HPDE6-E6E7 (cell line): ENCODE measurements around the gene DYNC2H1.

Experiments used
- DNase-seq: peaks from one replicate; pipeline ENCODE4 v3.0.0; 2011; ENCODE audit warnings: missing footprints; ENCODE audit errors: extremely low spot score

Gene DYNC2H1, protein sequence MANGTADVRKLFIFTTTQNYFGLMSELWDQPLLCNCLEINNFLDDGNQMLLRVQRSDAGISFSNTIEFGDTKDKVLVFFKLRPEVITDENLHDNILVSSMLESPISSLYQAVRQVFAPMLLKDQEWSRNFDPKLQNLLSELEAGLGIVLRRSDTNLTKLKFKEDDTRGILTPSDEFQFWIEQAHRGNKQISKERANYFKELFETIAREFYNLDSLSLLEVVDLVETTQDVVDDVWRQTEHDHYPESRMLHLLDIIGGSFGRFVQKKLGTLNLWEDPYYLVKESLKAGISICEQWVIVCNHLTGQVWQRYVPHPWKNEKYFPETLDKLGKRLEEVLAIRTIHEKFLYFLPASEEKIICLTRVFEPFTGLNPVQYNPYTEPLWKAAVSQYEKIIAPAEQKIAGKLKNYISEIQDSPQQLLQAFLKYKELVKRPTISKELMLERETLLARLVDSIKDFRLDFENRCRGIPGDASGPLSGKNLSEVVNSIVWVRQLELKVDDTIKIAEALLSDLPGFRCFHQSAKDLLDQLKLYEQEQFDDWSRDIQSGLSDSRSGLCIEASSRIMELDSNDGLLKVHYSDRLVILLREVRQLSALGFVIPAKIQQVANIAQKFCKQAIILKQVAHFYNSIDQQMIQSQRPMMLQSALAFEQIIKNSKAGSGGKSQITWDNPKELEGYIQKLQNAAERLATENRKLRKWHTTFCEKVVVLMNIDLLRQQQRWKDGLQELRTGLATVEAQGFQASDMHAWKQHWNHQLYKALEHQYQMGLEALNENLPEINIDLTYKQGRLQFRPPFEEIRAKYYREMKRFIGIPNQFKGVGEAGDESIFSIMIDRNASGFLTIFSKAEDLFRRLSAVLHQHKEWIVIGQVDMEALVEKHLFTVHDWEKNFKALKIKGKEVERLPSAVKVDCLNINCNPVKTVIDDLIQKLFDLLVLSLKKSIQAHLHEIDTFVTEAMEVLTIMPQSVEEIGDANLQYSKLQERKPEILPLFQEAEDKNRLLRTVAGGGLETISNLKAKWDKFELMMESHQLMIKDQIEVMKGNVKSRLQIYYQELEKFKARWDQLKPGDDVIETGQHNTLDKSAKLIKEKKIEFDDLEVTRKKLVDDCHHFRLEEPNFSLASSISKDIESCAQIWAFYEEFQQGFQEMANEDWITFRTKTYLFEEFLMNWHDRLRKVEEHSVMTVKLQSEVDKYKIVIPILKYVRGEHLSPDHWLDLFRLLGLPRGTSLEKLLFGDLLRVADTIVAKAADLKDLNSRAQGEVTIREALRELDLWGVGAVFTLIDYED (N-terminal part only)

DNA sequence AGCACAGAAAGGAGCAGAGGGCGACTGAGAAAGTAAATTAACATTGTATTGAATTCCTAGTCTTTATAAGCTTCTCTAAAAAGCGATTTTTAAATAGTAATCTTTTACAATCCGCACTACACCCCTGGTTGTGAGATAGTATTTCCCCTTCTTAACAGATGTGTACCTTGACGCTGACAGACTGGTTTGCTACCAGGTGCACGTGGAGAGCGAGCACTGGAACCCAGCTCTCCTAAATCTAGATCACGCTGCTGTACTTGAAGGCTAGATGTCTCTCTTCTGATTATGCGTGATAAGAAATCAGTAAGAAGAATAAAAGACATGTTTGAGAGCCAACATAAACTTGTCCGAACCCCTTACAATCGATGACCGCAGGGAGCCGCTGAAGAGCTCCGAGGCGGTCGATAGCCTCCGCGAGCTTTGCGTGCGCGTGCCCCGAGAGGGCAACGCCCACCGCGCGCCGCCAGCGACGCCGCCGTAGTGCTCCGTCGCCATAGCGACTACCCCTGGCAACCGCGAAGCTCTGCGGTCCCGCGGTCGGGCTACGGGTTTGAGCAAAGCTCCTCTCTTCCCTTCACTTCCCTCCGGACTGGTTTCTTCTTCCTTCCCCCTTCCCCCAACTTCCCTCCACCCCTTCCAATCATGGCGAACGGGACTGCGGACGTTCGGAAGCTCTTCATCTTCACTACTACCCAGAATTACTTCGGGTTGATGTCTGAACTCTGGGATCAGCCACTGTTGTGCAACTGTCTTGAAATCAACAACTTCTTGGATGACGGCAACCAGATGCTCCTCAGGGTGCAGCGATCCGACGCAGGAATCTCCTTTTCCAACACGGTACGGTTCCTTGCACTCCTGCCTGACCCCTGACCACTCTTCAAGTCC, at the start of gene DYNC2H1:
TSS of gene DYNC2H1 (plus strand) at position 494 of the 885 bp plus-strand sequence. CDS start at position 643, 149 bp downstream.
- peak; percentile 95 for DNase-seq

DNA sequence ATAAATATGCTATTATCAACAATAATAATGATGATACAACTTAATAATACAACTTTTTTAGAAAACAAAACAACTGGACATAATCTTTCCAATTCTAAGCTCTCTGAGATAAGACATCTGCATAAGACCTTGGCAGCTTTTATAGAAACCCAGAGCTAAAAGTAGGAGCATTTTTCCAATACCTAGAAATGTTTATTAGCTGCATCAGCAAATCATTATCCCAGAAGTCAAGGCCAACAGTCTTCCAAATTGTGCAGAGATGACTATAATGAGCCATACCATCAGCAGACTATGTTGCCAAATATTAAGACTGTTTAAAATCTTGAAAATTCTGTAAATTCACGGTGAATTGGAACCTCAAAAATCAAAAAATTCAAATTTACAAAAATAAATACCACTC, 47.6 kb upstream of the DYNC2H1 start:
- no peak for DNase-seq

- DNase-seq: no peak
Observed at GRCh38 chr11:103067118-103067517, 42.1 kb upstream of the DYNC2H1 start.

DNA sequence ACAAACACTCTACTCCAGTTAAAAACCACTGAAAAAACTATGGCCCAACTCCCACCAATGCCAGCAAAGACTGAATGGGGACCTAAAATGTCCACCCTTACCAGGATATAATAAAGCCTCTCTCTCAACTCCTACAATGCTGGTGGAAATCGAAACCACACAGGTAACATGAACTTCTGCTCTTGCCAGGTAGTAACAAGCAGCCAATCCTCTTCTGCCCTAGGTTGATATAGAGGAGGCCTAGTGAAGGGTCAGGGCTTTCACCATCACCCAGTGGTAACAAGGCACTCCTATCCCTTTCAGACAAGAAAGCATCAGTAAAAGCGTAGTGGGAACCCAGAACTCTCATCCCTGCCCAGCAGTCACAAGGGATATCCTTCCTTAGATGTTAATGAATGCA, 39.9 kb upstream of the DYNC2H1 start:
- no peak for DNase-seq

DNA sequence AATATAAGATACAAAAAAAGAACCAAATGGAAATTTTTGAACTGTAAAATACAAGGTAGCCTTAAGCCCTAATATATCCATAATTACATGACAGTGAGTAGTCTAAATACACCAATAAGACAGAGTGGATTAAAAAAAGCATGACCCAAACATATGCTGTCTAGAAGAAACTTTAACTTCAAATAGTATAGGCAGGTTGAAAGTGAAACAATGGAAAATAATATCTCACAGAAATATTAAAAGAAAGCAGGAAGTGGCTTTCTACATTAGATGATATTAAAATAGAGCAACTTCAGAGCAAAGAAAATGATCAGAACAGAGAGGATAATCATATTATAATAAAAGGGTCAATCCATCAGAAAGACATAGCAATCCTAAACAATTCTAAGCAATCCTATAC, 39.1 kb upstream of the DYNC2H1 start:
- DNase-seq: no peak

- no peak for DNase-seq
Observed at GRCh38 chr11:103071008-103071407, 38.2 kb upstream of the DYNC2H1 start.

- no peak for DNase-seq
Observed at GRCh38 chr11:103076361-103076760, 32.9 kb upstream of the DYNC2H1 start.

DNA sequence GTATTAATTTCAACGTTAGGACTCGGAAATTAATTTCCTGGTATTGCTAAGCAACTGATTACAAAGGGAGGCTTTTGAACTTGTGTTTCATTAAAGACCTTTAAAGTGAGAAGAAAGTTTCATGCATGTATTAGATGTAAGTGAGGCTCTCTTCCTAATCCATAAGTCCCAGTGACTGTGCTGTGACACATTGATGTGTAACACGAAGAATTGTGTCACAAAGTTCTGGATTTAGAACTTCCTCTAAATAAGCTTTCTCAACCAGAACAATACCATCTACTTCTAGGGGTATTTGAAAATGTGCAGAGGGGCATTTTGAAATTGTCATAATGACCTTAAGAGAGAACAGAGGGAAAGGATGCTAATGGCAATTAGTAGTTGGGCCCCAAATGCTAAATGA, 31.7 kb upstream of the DYNC2H1 start:
- no peak for DNase-seq

GRCh38 chr11:103078710-103079109, 30.5 kb upstream of the DYNC2H1 start:
- DNase-seq: no peak

DNA sequence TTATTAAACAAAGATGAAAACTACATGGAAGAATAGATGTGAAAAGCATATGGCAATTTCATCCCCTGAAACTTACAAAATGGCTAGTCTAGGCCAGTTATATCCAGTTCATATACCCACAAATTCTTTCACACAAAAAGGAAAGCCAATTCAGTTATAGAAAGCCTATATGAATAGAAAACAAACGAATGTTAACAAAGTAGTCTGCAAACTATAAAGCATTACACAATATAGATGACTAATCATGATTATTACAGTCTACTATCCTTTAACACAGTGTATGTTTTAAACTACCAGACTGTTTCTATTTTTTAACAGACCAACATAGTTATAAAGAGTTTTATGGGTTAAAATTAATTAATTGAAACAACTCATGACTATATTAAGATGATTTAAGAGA, 29.4 kb upstream of the DYNC2H1 start:
- no peak for DNase-seq

GRCh38 chr11:103085758-103086365, 23.4 kb upstream of the DYNC2H1 start:
- no peak for DNase-seq

DNA sequence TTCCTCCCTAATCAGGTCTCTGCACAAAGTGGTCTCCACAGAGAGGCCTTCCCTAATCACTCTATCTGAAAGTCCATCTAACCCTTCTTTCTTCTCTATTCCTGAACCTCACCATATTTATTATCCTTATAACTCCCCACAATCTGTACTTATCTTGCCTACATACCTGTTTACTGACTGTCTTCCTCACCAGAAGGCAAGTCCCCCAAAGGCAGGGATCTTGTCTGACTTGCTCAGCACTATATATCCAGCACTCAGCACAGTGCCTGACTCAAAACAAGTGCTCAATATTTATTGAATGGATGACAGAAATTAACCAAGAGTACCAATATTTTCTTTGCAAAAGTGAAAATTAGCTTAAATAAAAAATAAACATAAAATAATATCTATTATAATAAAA, 22.8 kb upstream of the DYNC2H1 start:
- no peak for DNase-seq

- no peak for DNase-seq
Observed at GRCh38 chr11:103091064-103091800, 18.0 kb upstream of the DYNC2H1 start.

DNA sequence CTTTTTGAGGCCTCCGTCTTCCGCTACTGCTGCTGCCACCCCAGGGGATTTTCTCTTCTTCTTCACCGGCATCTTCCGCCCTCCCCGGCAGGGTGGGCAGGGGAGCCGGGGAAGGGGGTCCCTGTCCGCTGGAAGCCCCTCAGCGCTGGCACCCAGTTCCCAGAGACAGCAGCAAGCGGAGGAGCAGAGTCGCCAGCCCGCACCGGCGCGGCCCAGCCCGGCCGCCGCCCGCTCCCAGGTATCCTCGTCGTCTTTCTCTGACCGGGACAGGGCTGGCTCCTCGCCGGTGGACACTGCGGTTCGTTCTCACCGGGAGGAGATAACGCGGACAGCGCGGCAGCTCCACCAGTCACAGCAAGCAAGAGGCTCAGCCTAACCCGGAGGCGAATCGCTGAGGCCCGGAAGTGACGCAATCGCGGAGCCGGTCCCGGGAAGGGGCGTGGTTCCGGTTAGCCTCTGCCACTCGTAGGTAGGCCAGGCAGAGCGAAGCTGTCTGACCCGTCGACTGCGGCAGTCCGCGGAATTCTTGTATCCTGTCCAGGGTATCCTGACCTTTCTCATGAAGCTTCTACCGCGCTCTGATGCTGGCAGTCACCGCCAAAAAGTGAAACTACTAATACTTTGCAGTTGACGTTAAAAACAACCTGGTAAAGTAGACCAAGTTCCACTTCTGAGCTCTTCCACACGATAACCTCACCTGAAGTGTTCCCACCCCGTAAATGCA, 17.3 kb upstream of the DYNC2H1 start, which contains the start of gene DCUN1D5:
TSS of gene DCUN1D5 (minus strand) at position 360 of the 724 bp plus-strand sequence. CDS start at position 72, 288 bp downstream.
- DNase-seq: peak; percentile 98

GRCh38 chr11:103097279-103097678, 11.9 kb upstream of the DYNC2H1 start:
- no peak for DNase-seq

DNA sequence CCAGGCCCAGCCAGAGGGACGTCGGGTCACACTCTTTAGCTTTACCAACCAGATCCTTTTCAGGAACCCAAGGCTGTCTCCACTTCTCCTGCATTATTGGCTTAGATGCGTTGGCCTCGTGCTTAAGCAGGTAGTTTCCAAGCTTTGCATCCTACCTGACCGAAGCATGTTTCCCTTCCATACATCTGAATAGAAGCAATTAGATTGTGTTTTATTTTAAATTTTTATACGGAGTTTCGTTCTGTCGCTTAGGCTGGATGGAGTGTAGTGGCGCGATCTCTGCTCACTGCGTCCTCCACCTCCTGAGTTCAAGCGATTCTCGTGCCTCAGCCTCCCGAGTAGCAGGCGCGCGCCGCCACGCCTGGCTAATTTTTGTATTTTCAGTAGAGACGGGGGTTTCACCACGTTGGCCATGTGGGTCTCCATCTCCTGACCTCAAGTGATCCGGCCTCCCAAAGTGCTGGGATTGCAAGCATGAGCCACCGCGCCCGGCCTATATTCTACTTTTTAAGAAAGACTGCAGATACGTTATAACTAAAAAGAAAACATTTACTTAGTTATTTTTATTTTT, 677 bp downstream of the DYNC2H1 start:
- no peak for DNase-seq

DNA sequence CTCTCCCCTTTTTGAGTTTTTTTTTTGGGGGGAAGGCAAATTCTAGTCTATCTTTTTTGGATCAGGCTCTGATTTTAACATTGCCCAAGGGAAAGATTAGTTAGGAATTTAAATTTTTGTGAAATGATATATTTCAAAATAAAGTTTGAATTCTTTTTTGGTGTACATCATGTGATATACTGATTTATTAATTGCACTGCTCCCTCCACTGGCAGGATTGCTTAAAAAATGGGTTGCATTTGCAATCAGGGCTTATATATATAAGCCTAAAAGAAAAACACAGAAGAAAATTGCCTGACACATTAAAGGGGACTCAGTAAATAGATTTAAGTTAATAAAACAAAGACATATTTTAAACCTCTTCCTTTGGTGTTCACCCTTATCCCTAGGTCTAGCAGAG, 1.2 kb downstream of the DYNC2H1 start:
- no peak for DNase-seq

GRCh38 chr11:103111400-103111799, 2.2 kb downstream of the DYNC2H1 start:
- DNase-seq: no peak

DNA sequence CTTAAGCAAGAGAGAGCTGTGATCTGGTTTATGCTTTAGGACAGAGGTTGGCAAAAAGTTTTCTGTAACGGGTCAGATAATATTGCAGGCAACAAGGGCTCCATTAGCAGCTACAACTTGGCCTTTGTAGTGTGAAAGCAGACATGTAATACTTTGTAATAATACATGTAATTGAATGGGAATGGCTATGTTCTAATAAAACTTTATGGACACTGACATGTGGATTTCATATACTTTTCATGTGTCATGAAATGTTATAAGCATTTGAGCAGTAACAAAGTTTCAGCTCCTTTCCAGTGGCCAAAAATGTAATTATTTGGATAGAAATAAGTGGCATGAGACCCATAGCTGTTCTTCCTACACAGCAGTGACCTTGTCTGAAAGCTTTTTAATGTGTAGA, 3.1 kb downstream of the DYNC2H1 start:
- no peak for DNase-seq
